K562 (cell line): ENCODE results near the gene RRAGB. TPM values are rescaled to one million over a fixed set of nuclear protein-coding genes. Genes with fewer than 3 reads are reported as not detected.
A peak's percentile ranks its signal among the peaks of the same experiment; 100 is the strongest.

Experiments
- CEBPG ChIP-seq, 3 experiments: fragments of 200-800 bp in 1 of 3; sonication (Bioruptor generic) in 1 of 3; sonication (generic) in 1 of 3; formaldehyde crosslinking in 1 of 3; IDR thresholded peaks in 2 of 3; conservative IDR thresholded peaks in 1 of 3; 2 replicates each; pipeline versions ENCODE4 v1.6.1 to v1.8.0; 2016 to 2022; ENCODE audit warnings: missing compliant biosample characterization in 2 of 3, missing genetic modification characterization in 2 of 3, mild to moderate bottlenecking in 1 of 3, missing genetic modification reagents in 1 of 3
- L3MBTL2 ChIP-seq: fragments of 450-650 bp; IDR thresholded peaks from 2 replicates; pipeline ENCODE4 v1.6.1; 2016; ENCODE audit warnings: mild to moderate bottlenecking, moderate library complexity
- PHF8 ChIP-seq: fragments of 200-600 bp; sonication (generic); IDR thresholded peaks from 2 replicates; pipeline ENCODE4 v1.6.1; 2012; ENCODE audit warnings: mixed run types, mild to moderate bottlenecking, inconsistent platforms, low read length, moderate library complexity, borderline replicate concordance
- POLR2A ChIP-seq: fragments of 450-650 bp; conservative IDR thresholded peaks from 2 replicates; pipeline ENCODE4 v1.6.1; 2016
- RBFOX2 ChIP-seq: fragments of 200-400 bp; formaldehyde crosslinking; IDR thresholded peaks from 2 replicates; pipeline ENCODE4 v1.6.1; 2017; ENCODE audit warnings: low read depth, mild to moderate bottlenecking, low read length, moderate library complexity
- polyA plus RNA-seq, 8 experiments: library from polyadenylated mRNA; depleted of rRNA in 4 of 8; stranded (reverse) in 5 of 8; unstranded in 3 of 8; fragments of >200 nt; fragmentation: Nextera tagmentation in 2 of 8; fragmentation: Illumina TruSeq in 1 of 8; extraction: Ambion mirVana in 2 of 8; extraction: Trizol in 1 of 8; gene quantifications; 2 replicates each; pipeline versions ENCODE4 v1.2.1 to v1.2.3, GENCODE V29; 2011 to 2014; ENCODE audit warnings: inconsistent platforms in 1 of 8, missing spikeins in 1 of 8
- total RNA-seq, 7 experiments: library from RNA; depleted of rRNA in 6 of 7; stranded (reverse); fragments of >200 nt in 6 of 7; fragmentation: Illumina TruSeq in 2 of 7; extraction: Trizol in 2 of 7; gene quantifications; 2 replicates each; pipeline versions ENCODE4 v1.2.1 to v1.2.3, GENCODE V29; 2011 to 2021; ENCODE audit warnings: low replicate concordance in 1 of 7
- TF ChIP-seq, protein P1 (sequence below): fragments of 450-650 bp; IDR thresholded peaks from 2 replicates; pipeline ENCODE4 v1.6.1; 2018; ENCODE audit not compliant: partially characterized antibody
- TF ChIP-seq, protein P2 (sequence below): fragments of 450-650 bp; IDR thresholded peaks from 2 replicates; pipeline ENCODE4 v1.6.1; 2016; ENCODE audit warnings: mild to moderate bottlenecking, moderate library complexity
- TF ChIP-seq, protein P3 (sequence below): fragments of 450-650 bp; IDR thresholded peaks from 2 replicates; pipeline ENCODE4 v1.6.1; 2016; ENCODE audit warnings: missing biosample characterization, missing genetic modification characterization

Gene RRAGB
- total and polyA plus RNA-seq, 9 of the 15 experiments (the other 6 are each of a cell fraction or from before 2014, with no cell fraction given): 5.6 to 15.6 (median 9.1) TPM

DNA sequence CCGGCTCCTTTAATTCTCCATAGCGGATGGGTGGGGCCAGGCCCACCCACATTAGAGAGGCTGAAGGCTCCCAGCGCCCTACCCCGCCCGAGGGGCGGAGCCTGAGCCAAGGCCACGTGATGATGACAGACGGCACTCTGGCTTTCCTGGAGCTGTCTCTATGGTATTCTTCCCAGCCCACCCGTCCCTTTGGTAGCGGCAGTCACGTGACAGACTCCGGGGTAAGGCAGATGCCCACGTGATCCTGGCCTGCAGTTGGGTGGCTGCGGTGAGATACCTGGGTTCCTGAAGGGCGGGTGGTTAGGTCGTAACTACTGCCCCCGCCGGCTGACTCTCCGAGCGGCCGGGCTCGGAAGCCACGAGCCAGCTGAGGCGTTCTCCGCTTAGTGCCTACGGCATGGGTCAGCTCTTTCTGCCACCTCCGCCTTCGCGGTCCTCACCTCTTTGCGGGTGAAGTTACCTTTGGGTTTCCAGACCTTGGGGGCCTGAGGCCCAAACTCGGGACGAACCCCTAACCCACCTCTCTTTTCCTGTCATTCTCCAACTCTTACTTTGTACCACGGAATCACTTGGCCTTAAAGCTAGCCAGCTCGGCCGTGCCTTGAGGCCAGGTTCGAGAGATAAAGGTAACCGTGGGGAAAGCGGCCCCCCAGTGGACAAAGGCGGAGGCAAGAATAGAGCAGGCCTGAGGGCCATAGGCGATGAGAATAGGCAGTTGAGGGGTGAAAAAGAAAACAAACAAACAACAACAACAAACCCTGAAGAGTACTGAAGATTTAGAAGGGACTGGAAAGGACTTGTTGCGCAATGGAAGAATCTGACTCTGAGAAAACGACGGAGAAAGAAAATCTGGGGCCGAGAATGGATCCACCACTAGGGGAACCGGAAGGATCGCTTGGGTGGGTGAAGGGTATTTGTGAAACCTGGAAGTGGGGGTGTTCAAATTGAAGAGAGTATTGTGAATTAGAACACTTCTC, at the start of gene RRAGB (continued):
- TF ChIP-seq CEBPG (CRISPR knock-in tag; IDR thresholded peaks at IDR 0.05) (peak; percentile 60; the same call in 1 of the 2 replicates), CEBPG (tag; conservative IDR thresholded peaks at IDR 0.05 in 1 of 2, IDR thresholded peaks at IDR 0.05 in 1 of 2) (peak; percentile 81 to 96), L3MBTL2 (peak; percentile 22; the same call in 1 of the 2 replicates), POLR2A (peak; percentile 66), PHF8 (peak; percentile 63; the same call in 1 of the 2 replicates), RBFOX2 (peak; percentile 69)
- TF ChIP-seq, protein P1, sequence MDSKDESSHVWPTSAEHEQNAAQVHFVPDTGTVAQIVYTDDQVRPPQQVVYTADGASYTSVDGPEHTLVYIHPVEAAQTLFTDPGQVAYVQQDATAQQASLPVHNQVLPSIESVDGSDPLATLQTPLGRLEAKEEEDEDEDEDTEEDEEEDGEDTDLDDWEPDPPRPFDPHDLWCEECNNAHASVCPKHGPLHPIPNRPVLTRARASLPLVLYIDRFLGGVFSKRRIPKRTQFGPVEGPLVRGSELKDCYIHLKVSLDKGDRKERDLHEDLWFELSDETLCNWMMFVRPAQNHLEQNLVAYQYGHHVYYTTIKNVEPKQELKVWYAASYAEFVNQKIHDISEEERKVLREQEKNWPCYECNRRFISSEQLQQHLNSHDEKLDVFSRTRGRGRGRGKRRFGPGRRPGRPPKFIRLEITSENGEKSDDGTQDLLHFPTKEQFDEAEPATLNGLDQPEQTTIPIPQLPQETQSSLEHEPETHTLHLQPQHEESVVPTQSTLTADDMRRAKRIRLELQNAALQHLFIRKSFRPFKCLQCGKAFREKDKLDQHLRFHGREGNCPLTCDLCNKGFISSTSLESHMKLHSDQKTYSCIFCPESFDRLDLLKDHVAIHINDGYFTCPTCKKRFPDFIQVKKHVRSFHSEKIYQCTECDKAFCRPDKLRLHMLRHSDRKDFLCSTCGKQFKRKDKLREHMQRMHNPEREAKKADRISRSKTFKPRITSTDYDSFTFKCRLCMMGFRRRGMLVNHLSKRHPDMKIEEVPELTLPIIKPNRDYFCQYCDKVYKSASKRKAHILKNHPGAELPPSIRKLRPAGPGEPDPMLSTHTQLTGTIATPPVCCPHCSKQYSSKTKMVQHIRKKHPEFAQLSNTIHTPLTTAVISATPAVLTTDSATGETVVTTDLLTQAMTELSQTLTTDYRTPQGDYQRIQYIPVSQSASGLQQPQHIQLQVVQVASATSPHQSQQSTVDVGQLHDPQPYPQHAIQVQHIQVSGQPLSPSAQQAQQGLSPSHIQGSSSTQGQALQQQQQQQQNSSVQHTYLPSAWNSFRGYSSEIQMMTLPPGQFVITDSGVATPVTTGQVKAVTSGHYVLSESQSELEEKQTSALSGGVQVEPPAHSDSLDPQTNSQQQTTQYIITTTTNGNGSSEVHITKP: peak; percentile 7
- TF ChIP-seq, protein P2, sequence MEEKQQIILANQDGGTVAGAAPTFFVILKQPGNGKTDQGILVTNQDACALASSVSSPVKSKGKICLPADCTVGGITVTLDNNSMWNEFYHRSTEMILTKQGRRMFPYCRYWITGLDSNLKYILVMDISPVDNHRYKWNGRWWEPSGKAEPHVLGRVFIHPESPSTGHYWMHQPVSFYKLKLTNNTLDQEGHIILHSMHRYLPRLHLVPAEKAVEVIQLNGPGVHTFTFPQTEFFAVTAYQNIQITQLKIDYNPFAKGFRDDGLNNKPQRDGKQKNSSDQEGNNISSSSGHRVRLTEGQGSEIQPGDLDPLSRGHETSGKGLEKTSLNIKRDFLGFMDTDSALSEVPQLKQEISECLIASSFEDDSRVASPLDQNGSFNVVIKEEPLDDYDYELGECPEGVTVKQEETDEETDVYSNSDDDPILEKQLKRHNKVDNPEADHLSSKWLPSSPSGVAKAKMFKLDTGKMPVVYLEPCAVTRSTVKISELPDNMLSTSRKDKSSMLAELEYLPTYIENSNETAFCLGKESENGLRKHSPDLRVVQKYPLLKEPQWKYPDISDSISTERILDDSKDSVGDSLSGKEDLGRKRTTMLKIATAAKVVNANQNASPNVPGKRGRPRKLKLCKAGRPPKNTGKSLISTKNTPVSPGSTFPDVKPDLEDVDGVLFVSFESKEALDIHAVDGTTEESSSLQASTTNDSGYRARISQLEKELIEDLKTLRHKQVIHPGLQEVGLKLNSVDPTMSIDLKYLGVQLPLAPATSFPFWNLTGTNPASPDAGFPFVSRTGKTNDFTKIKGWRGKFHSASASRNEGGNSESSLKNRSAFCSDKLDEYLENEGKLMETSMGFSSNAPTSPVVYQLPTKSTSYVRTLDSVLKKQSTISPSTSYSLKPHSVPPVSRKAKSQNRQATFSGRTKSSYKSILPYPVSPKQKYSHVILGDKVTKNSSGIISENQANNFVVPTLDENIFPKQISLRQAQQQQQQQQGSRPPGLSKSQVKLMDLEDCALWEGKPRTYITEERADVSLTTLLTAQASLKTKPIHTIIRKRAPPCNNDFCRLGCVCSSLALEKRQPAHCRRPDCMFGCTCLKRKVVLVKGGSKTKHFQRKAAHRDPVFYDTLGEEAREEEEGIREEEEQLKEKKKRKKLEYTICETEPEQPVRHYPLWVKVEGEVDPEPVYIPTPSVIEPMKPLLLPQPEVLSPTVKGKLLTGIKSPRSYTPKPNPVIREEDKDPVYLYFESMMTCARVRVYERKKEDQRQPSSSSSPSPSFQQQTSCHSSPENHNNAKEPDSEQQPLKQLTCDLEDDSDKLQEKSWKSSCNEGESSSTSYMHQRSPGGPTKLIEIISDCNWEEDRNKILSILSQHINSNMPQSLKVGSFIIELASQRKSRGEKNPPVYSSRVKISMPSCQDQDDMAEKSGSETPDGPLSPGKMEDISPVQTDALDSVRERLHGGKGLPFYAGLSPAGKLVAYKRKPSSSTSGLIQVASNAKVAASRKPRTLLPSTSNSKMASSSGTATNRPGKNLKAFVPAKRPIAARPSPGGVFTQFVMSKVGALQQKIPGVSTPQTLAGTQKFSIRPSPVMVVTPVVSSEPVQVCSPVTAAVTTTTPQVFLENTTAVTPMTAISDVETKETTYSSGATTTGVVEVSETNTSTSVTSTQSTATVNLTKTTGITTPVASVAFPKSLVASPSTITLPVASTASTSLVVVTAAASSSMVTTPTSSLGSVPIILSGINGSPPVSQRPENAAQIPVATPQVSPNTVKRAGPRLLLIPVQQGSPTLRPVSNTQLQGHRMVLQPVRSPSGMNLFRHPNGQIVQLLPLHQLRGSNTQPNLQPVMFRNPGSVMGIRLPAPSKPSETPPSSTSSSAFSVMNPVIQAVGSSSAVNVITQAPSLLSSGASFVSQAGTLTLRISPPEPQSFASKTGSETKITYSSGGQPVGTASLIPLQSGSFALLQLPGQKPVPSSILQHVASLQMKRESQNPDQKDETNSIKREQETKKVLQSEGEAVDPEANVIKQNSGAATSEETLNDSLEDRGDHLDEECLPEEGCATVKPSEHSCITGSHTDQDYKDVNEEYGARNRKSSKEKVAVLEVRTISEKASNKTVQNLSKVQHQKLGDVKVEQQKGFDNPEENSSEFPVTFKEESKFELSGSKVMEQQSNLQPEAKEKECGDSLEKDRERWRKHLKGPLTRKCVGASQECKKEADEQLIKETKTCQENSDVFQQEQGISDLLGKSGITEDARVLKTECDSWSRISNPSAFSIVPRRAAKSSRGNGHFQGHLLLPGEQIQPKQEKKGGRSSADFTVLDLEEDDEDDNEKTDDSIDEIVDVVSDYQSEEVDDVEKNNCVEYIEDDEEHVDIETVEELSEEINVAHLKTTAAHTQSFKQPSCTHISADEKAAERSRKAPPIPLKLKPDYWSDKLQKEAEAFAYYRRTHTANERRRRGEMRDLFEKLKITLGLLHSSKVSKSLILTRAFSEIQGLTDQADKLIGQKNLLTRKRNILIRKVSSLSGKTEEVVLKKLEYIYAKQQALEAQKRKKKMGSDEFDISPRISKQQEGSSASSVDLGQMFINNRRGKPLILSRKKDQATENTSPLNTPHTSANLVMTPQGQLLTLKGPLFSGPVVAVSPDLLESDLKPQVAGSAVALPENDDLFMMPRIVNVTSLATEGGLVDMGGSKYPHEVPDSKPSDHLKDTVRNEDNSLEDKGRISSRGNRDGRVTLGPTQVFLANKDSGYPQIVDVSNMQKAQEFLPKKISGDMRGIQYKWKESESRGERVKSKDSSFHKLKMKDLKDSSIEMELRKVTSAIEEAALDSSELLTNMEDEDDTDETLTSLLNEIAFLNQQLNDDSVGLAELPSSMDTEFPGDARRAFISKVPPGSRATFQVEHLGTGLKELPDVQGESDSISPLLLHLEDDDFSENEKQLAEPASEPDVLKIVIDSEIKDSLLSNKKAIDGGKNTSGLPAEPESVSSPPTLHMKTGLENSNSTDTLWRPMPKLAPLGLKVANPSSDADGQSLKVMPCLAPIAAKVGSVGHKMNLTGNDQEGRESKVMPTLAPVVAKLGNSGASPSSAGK: peak; percentile 47
- TF ChIP-seq, protein P3, sequence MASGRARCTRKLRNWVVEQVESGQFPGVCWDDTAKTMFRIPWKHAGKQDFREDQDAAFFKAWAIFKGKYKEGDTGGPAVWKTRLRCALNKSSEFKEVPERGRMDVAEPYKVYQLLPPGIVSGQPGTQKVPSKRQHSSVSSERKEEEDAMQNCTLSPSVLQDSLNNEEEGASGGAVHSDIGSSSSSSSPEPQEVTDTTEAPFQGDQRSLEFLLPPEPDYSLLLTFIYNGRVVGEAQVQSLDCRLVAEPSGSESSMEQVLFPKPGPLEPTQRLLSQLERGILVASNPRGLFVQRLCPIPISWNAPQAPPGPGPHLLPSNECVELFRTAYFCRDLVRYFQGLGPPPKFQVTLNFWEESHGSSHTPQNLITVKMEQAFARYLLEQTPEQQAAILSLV (tag): peak; percentile 82
